Fibroblast of skin of scalp (primary cell): Measurements from ENCODE around the gene CGNL1.

Experiments
- DNase-seq: peaks from one replicate; pipeline ENCODE4 v3.0.0-alpha.2; 2013

The CGNL1 gene

GRCh38 chr15:57552678-57553334 is 176.5 kb downstream of the CGNL1 start:
- DNase-seq: no peak

- DNase-seq: no peak
Observed at GRCh38 chr15:57553526-57553925, 177.2 kb downstream of the CGNL1 start.

- DNase-seq: no peak
Observed at GRCh38 chr15:57554063-57554811, 177.9 kb downstream of the CGNL1 start.

GRCh38 chr15:57554812-57555179 is 178.5 kb downstream of the CGNL1 start:
- no peak for DNase-seq

- DNase-seq: no peak
Observed at GRCh38 chr15:57555270-57555669, 179.0 kb downstream of the CGNL1 start.

- DNase-seq: no peak
Observed at GRCh38 chr15:57556040-57556439, 179.7 kb downstream of the CGNL1 start.

- DNase-seq: no peak
Observed at GRCh38 chr15:57557267-57557666, 181.0 kb downstream of the CGNL1 start.

GRCh38 chr15:57557810-57558209 is 181.5 kb downstream of the CGNL1 start:
- no peak for DNase-seq

GRCh38 chr15:57559875-57560274 is 183.6 kb downstream of the CGNL1 start:
- DNase-seq: peak; percentile 43

- DNase-seq: peak; percentile 58
Observed at GRCh38 chr15:57561041-57561711, 184.9 kb downstream of the CGNL1 start.

- DNase-seq: no peak
Observed at GRCh38 chr15:57562196-57562769, 186.0 kb downstream of the CGNL1 start.

- DNase-seq: no peak
Observed at GRCh38 chr15:57563416-57563815, 187.1 kb downstream of the CGNL1 start.

GRCh38 chr15:57565311-57565710 is 189.0 kb downstream of the CGNL1 start:
- DNase-seq: no peak

GRCh38 chr15:57566834-57567233 is 190.5 kb downstream of the CGNL1 start:
- no peak for DNase-seq

GRCh38 chr15:57567891-57568290 is 191.6 kb downstream of the CGNL1 start:
- no peak for DNase-seq

- no peak for DNase-seq
Observed at GRCh38 chr15:57568299-57568698, 192.0 kb downstream of the CGNL1 start.

GRCh38 chr15:57570340-57570739 is 194.0 kb downstream of the CGNL1 start:
- no peak for DNase-seq

GRCh38 chr15:57570994-57571393 is 194.7 kb downstream of the CGNL1 start:
- DNase-seq: peak; percentile 23

- no peak for DNase-seq
Observed at GRCh38 chr15:57571725-57572124, 195.4 kb downstream of the CGNL1 start.

- no peak for DNase-seq
Observed at GRCh38 chr15:57572468-57572867, 196.2 kb downstream of the CGNL1 start.

GRCh38 chr15:57573151-57573550 is 196.8 kb downstream of the CGNL1 start:
- no peak for DNase-seq

GRCh38 chr15:57575363-57575762 is 199.1 kb downstream of the CGNL1 start:
- no peak for DNase-seq

- DNase-seq: no peak
Observed at GRCh38 chr15:57578288-57578900, 202.1 kb downstream of the CGNL1 start.
